ACC112 (cell line): ENCODE measurements around the gene SELENBP1.
A peak's percentile ranks its signal among the peaks of the same experiment; 100 is the strongest.

Experiments
- H2AFZ ChIP-seq: fragments of 200-600 bp; sonication (generic); one replicate; pipeline ENCODE4 v1.6.0; 2017; ENCODE audit warnings: antibody characterized with exemption, low read length; ENCODE audit not compliant: unreplicated experiment
- H3K27ac ChIP-seq: fragments of 200-600 bp; sonication (generic); 2 replicates; pipeline ENCODE4 v1.5.1; 2014; ENCODE audit warnings: low read depth, mild to moderate bottlenecking, antibody characterized with exemption, low read length, moderate library complexity
- H3K27me3 ChIP-seq: fragments of 200-600 bp; sonication (generic); 2 replicates; pipeline ENCODE4 v1.6.1; 2014; ENCODE audit warnings: mild to moderate bottlenecking, antibody characterized with exemption, low read length, moderate library complexity, mixed read lengths; ENCODE audit not compliant: insufficient read depth
- H3K36me3 ChIP-seq: fragments of 200-600 bp; sonication (generic); 2 replicates; pipeline ENCODE4 v1.6.1; 2016; ENCODE audit warnings: mild to moderate bottlenecking, antibody characterized with exemption, low read length, moderate library complexity, mixed read lengths; ENCODE audit not compliant: insufficient read depth
- H3K4me1 ChIP-seq: fragments of 200-600 bp; sonication (generic); one replicate; pipeline ENCODE4 v1.6.1; 2016; ENCODE audit warnings: low read length, mixed read lengths; ENCODE audit not compliant: insufficient read depth, unreplicated experiment, control insufficient read depth
- H3K4me3 ChIP-seq: fragments of 200-600 bp; sonication (generic); 2 replicates; pipeline ENCODE4 v1.5.1; 2014; ENCODE audit warnings: mild to moderate bottlenecking, low read depth, low read length
- H3K79me2 ChIP-seq: fragments of 200-600 bp; sonication (generic); one replicate; pipeline ENCODE4 v1.6.0; 2016; ENCODE audit warnings: low read length; ENCODE audit not compliant: control insufficient read depth, unreplicated experiment, insufficient read depth

Gene SELENBP1

DNA sequence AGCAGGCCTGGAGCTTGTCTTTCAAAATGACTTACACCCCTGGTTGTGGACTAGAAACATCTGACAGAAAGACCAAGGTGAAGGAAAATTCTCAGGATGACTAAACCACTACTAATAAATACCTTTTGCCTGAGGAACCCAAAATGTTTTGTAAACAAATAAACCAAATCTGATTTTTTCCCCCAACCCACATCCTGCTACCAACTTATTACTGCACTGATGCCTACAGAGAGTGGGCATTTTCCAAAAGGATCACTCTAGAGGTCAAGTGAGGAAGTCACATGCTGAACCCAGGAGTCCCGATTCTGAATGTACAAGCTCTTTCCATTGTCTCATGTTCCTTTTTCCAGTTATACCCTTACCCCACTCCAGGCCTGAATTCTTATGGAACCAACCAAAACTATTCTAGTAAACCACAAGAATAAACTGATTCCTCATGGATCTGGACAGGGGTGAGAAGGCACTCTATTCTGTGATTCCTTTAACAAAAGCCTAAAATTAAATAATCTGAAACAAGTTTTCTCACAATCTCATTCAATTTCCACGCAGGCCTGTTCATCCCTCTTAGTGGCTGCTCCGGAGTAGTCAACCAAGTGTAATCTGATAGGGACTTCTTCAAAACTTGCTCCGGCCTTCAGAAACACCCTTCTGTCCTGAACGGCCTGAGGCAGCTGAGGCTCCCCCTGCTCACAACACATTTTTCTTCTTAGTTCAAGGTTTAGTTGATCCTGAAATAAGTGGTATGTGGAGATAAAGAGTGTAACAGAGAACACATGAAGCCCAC, 46.7 kb downstream of the SELENBP1 start:
- Histone ChIP-seq H3K79me2 (peaks cover 39% of the 10 kb centered on the region), H3K4me1 (peaks cover 15% of the 10 kb centered on the region), H3K4me3 (peak overlapping the region; percentile 80), H3K27ac (peak overlapping the region; percentile 88), H2AFZ (no peak overlapping the region), H3K27me3 (no peaks in the 10 kb centered on the region), H3K36me3 (peaks cover 9% of the 10 kb centered on the region)

DNA sequence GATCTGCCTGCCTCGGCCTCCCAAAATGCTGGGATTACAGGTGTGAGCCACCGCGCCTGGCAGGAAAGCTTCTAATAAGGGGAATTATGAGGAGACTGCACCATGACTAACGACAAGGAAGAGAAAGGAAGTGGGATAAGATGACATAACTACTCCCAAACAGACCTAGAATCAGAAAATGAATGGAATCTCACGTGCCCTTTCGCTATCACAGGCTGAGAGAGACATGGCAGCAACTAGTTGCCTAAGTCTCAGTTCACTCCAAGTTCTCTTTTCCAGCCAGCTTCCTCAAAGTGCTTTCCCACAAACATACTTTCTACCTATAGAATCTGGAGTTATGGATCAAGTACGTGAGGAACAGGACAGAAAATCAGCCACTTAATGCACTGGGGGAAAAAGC, 47.3 kb downstream of the SELENBP1 start:
- Histone ChIP-seq H3K4me1 (peaks cover 15% of the 10 kb centered on the region), H3K4me3 (peak overlapping the region; percentile 80), H2AFZ (no peak overlapping the region), H3K27me3 (no peaks in the 10 kb centered on the region), H3K27ac (peak overlapping the region; percentile 88), H3K79me2 (peaks cover 45% of the 10 kb centered on the region), H3K36me3 (peaks cover 14% of the 10 kb centered on the region)

DNA sequence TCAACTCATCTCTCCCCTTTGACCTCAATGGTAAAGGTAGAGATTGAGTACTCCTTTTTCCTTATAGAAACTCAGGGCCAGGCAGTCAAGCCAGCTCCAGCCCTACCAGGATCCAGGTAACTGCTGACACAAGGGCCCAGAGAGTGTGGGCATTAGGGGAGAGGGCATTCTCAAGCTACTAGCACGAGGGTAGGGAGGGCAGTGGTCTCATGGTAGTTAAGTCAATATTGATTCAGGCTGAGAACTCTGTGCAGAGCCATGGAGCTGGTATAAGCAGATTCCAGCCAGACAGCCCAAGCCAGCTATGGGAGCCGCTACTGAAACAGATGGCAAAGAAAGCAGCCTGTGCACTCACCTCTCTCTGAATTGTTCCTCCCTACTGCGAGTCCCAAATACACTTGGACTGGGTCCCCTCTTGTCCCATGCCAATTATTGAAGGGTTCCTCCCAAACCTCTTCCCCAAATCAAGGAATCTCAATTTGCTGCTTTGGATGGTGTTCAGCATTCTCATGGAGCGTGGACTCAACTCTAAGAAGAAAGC, 48.0 kb downstream of the SELENBP1 start:
- peaks cover 48% of the 10 kb centered on the region for H3K79me2 ChIP-seq

DNA sequence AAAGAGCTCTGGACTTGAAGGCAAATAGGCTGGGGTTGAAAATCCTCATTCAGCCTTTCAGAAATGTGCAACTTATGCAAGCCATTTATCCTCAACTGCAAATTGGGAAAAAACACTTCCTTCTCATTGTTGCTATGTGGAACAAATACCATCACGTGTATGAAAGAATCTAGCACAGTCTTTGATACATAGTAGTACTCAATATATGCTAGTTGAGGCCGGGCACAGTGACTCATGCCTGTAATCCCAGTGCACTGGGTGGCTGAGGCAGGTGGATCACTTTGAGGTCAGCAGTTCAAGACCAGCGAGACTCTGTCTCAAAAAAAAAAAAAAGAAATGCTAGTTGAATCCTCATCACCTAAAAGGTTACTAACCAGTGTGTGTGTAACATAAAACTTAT, 53.5 kb downstream of the SELENBP1 start:
- H3K36me3 ChIP-seq: peaks cover 12% of the 10 kb centered on the region
- H3K4me1 ChIP-seq: peaks cover 8% of the 10 kb centered on the region
- no peak overlapping the region for H3K4me3 ChIP-seq
- no peak overlapping the region for H2AFZ ChIP-seq
- no peaks in the 10 kb centered on the region for H3K27me3 ChIP-seq
- H3K79me2 ChIP-seq: peaks cover 19% of the 10 kb centered on the region
- no peak overlapping the region for H3K27ac ChIP-seq

More for the DNA sequence above, 48.0 kb downstream of the SELENBP1 start:
- Histone ChIP-seq H3K4me1 (peaks cover 15% of the 10 kb centered on the region), H2AFZ (no peak overlapping the region), H3K4me3 (no peak overlapping the region), H3K27ac (no peak overlapping the region), H3K27me3 (no peaks in the 10 kb centered on the region), H3K36me3 (peaks cover 14% of the 10 kb centered on the region)

DNA sequence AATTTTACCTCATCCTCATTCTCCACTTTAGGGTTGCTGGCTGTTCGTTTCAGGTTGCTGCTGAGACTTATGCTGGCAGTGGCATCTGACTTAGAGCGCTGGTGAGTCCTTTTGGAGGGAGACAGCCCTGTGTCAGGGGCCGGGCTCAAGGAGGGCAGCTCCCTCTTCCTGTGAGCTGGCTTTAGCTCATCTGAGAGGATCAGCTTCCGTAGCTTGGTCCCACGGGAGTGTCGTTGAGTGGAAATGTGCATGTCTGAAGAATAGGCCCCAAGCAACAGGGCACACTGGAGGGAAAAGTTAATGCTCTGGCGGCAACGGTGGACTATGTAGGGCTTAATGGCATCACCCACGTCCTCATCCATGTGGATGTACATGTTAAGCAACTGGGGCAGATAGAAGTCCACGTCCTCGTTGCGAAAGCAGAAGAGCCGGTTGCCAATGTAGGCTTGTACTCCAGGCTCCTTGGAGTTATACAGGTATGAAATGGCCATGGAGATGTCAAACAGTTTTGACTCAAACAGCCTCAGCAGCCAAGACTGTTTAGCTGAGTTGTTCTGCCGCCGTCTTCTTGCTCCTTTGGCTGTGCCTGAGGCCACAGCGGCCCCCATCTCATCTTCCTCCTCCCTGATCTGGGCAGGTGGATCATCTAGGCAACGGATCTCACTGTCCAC, 56.8 kb downstream of the SELENBP1 start:
- Histone ChIP-seq H2AFZ (no peak overlapping the region), H3K79me2 (peaks cover 19% of the 10 kb centered on the region), H3K27ac (no peak overlapping the region), H3K4me1 (peaks cover 39% of the 10 kb centered on the region), H3K4me3 (no peak overlapping the region), H3K27me3 (no peaks in the 10 kb centered on the region), H3K36me3 (peaks cover 12% of the 10 kb centered on the region)
